ENCODE data around the gene SYT8. TPM values are rescaled to one million over a fixed set of nuclear protein-coding genes. Genes with fewer than 3 reads are reported as not detected.

The SYT8 gene
- total RNA-seq, 4 donors from 2014 or later = not detected

GRCh38 chr11:1854132-1854948 lies 19.6 kb downstream of the SYT8 start:
- DNase-seq (ENCODE audit: low spot score) = no peak
- no peak for TF ChIP-seq CTCF (IDR thresholded peaks at IDR 0.05)

GRCh38 chr11:1854949-1855885 lies 20.4 kb downstream of the SYT8 start:
- no peak for TF ChIP-seq CTCF (IDR thresholded peaks at IDR 0.05)
- DNase-seq (ENCODE audit: low spot score) = no peak
- no peak for ATAC-seq (ENCODE audit: low FRiP score)

More at GRCh38 chr11:1854132-1854948, 19.6 kb downstream of the SYT8 start:
- no peak for ATAC-seq (ENCODE audit: low FRiP score)

GRCh38 chr11:1855886-1856265 lies 21.1 kb downstream of the SYT8 start:
- DNase-seq (ENCODE audit: low spot score) (no peak), ATAC-seq (ENCODE audit: low FRiP score) (no peak)
- no peak for TF ChIP-seq CTCF (IDR thresholded peaks at IDR 0.05)

- ATAC-seq (ENCODE audit: low FRiP score) (no peak), DNase-seq (ENCODE audit: low spot score) (no peak)
- TF ChIP-seq CTCF (IDR thresholded peaks at IDR 0.05) = no peak
These were observed 21.7 kb downstream of the SYT8 start for GRCh38 chr11:1856306-1857005.

- no peak for DNase-seq (ENCODE audit: low spot score)
- TF ChIP-seq CTCF (IDR thresholded peaks at IDR 0.05) = no peak
These were observed 22.3 kb downstream of the SYT8 start for GRCh38 chr11:1857064-1857463.

GRCh38 chr11:1858154-1858553 lies 23.4 kb downstream of the SYT8 start:
- ATAC-seq (ENCODE audit: low FRiP score) (no peak), DNase-seq (ENCODE audit: low spot score) (no peak)
- no peak for TF ChIP-seq CTCF (IDR thresholded peaks at IDR 0.05)

More at GRCh38 chr11:1857064-1857463, 22.3 kb downstream of the SYT8 start:
- no peak for ATAC-seq (ENCODE audit: low FRiP score)

All from omental fat pad (tissue), 4 donors.